ENCODE results near the gene ANP32D. TPM values are rescaled to one million over a fixed set of nuclear protein-coding genes. Genes with fewer than 3 reads are reported as not detected.
"Not testable (repeated sequence)": the region's sequence is repeated elsewhere in the genome, so short reads cannot be mapped to it uniquely, and the experiment has no call there.

Gene ANP32D
- total RNA-seq, 8 experiments from 2014 or later = 0.36 to 2.9 (median 0.75) TPM; not detected in 4

GRCh38 chr12:48455116-48455515 lies 17.2 kb upstream of the ANP32D start:
- 6 to 90% (median 47%) methylated on average over 2 of the region's 2 CpGs; no CpG with 5 or more reads in 2 of the 10 experiments for WGBS, 10 experiments
- H3K4me1 ChIP-seq (replicated peaks in 1 of 2) = no peaks in the 10 kb centered on the region
- in situ Hi-C loops (cut with MboI; ENCODE audit: low pct_unique_long_range_greater_than_20kb in 2 of 9, low sequenced_read_pairs in 9 of 9, unreplicated experiment in 9 of 9) = loop anchor here in 1 of 9 experiments (25.0 kb wide), 1 partner anchor 268 kb away; the partner anchor contains the start of gene CCDC184
- ATAC-seq (replicated peaks in 6 of 8) = no peak
- H3K27ac ChIP-seq = no peak overlapping the region
- H3K4me3 ChIP-seq = no peak overlapping the region

DNA sequence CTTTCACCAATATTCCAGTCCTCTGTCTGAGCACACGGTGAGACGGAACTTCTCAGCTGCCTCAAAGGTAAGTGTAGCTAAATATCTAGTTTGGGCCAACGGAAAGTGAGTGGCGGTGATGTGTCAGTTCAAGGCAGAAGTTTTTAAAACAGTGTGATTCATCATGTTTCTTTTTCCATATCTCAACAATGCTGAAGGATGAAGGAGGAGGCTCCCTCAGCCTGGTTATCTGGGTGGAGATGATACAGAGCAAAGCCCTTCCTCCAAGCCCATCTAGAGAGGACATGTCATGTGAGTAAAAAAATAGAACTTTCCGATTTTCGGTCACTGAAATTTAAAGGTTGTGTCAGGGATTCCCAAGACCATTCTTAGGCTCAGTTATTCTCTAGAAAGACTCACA lies 13.1 kb upstream of the ANP32D start:
- in situ Hi-C loops (cut with MboI; ENCODE audit: low pct_unique_long_range_greater_than_20kb in 2 of 9, low sequenced_read_pairs in 9 of 9, unreplicated experiment in 9 of 9) = loop anchor here in 1 of 9 experiments (25.0 kb wide), 1 partner anchor 272 kb away; the partner anchor contains the start of gene CCDC184
- peak in 1 of 8 experiments; percentile 30 for ATAC-seq (replicated peaks in 6 of 8)

DNA sequence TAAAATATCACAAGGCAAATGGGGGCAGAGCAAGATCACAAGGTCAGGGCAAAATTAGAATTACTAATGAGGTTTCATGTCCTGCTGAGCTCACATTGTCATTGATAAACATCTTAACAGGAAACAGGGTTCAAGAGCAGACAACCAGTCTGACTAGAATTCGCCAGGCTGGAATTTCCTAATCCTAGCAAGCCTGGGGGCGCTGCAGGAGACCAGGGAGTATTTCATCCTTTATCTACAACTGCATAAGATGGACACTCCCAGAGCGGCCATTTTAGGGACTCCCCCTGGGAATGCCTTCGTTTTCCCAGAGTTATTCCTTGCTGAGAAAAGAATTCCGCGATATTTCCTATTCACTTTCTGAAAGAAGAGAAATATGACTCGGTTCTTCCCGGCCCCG lies 3.3 kb upstream of the ANP32D start:
- 20 to 88% (median 60%) methylated on average over 1 to 9 of the region's 9 CpGs; no CpG with 5 or more reads in 1 of the 10 experiments for WGBS, 10 experiments
- not testable (repeated sequence) for ATAC-seq (replicated peaks in 6 of 8); H3K4me3 ChIP-seq; H3K27ac ChIP-seq; H3K4me1 ChIP-seq (replicated peaks in 1 of 2)
- in situ Hi-C loops (cut with MboI; ENCODE audit: low pct_unique_long_range_greater_than_20kb in 2 of 9, low sequenced_read_pairs in 9 of 9, unreplicated experiment in 9 of 9) = loop anchor here in 1 of 9 experiments (25.0 kb wide), 1 partner anchor 282 kb away; the partner anchor contains the start of gene CCDC184

More for the DNA sequence above, 13.1 kb upstream of the ANP32D start:
- 36 to 100% (median 86%) methylated on average over 2 to 6 of the region's 6 CpGs; no CpG with 5 or more reads in 2 of the 10 experiments for WGBS, 10 experiments
- no peak overlapping the region for H3K27ac ChIP-seq
- no peaks in the 10 kb centered on the region for H3K4me1 ChIP-seq (replicated peaks in 1 of 2)
- no peak overlapping the region for H3K4me3 ChIP-seq

DNA sequence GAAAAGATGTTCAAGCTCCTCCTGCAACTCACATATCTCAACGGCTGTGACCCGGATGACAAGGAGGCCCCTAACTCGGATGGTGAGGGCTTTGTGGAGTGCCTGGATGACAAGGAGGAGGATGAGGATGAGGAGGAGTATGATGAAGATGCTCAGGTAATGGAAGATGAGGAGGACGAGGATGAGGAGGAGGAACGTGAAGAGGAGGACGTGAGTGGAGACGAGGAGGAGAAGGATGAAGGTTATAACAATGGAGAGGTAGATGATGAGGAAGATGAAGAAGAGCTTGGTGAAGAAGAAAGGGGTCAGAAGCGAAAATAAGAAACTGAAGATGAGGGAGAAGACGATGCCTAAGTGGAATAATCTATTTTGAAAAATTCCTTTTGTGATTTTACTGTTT lies 702 bp downstream of the ANP32D start:
- Histone ChIP-seq H3K4me1 (replicated peaks in 1 of 2) (no peaks in the 10 kb centered on the region), H3K27ac (no peak overlapping the region), H3K4me3 (no peak overlapping the region)
- WGBS, 10 experiments = 2 to 83% (median 61%) methylated on average over 3 to 9 of the region's 9 CpGs
- in situ Hi-C loops (cut with MboI; ENCODE audit: low pct_unique_long_range_greater_than_20kb in 2 of 9, low sequenced_read_pairs in 9 of 9, unreplicated experiment in 9 of 9) = loop anchor here in 1 of 9 experiments (25.0 kb wide), 1 partner anchor 286 kb away; the partner anchor contains the start of gene CCDC184
- no peak for ATAC-seq (replicated peaks in 6 of 8)

GRCh38 chr12:48474497-48474896 lies 2.1 kb downstream of the ANP32D start:
- ATAC-seq (replicated peaks in 6 of 8); H3K4me1 ChIP-seq (replicated peaks in 1 of 2); H3K27ac ChIP-seq; H3K4me3 ChIP-seq: not testable (repeated sequence)
- in situ Hi-C loops (cut with MboI; ENCODE audit: low pct_unique_long_range_greater_than_20kb in 2 of 9, low sequenced_read_pairs in 9 of 9, unreplicated experiment in 9 of 9) = loop anchor here in 1 of 9 experiments (25.0 kb wide), 1 partner anchor 287 kb away; the partner anchor contains the start of gene CCDC184
- 47 to 85% (median 72%) methylated on average over 1 to 10 of the region's 11 CpGs; no CpG with 5 or more reads in 6 of the 10 experiments for WGBS, 10 experiments

DNA sequence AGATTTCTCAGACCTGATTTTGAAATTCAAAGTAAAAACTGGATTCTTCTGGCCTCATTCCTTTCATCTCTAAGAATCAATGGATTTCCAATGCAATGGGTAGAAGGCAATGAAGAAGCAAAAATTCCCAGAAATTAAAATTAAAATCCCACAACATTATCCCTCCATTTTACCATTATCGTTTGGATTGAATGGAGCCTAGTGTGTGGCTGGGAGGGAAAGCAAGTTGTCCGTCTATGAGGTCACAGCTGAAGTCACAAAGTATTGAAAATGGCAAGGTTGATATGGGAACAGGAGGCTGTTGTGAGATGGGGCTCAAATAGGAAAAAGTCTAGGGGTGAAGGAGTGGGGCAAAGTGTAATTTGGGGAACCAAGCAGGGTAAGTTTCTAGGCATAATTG lies 9.8 kb downstream of the ANP32D start, which contains the start of gene C12orf54:
Gene C12orf54, plus strand, starts transcription at position 301 of the 400 bp plus-strand sequence. CDS start 799 bp downstream, outside the sequence.
- in situ Hi-C loops (cut with MboI; ENCODE audit: low pct_unique_long_range_greater_than_20kb in 2 of 9, low sequenced_read_pairs in 9 of 9, unreplicated experiment in 9 of 9) = no loop called here
- Histone ChIP-seq H3K4me1 (replicated peaks in 1 of 2) (no peaks in the 10 kb centered on the region), H3K4me3 (no peak within 1 kb of the TSS), H3K27ac (no peak within 1 kb of the TSS)
- WGBS, 10 experiments = 0 to 100% (median 67%) methylated on average over 1 to 2 of the region's 2 CpGs; no CpG with 5 or more reads in 3 of the 10 experiments
- no peak for ATAC-seq (replicated peaks in 6 of 8)

DNA sequence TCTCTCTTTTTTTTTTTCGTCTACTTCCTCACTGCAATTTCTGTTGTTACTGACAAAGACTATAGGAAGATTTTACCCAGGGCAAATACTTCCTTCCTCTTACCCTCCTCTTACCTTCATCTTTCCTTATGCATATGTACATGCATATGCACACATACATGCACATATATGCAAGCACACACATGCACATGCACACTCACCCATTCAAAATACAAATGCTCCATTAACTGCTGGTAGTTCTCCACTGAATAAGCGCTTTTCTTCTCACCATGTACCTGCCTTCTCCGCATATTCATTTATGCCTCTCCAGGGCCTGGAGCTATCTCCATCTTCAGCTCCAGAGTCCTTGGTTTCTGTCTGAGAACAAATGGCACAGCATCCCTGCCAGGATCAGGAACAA lies 10.6 kb downstream of the ANP32D start:
- no peak overlapping the region for H3K4me3 ChIP-seq
- WGBS, 10 experiments = 27 to 88% (median 62%) methylated on average over 1 to 3 of the region's 3 CpGs; no CpG with 5 or more reads in 2 of the 10 experiments
- peak in 3 of 8 experiments; percentile 29 to 73 (median 58) for ATAC-seq (replicated peaks in 6 of 8)
- H3K4me1 ChIP-seq (replicated peaks in 1 of 2) = no peaks in the 10 kb centered on the region
- no peak overlapping the region for H3K27ac ChIP-seq
- in situ Hi-C loops (cut with MboI; ENCODE audit: low pct_unique_long_range_greater_than_20kb in 2 of 9, low sequenced_read_pairs in 9 of 9, unreplicated experiment in 9 of 9) = no loop called here

DNA sequence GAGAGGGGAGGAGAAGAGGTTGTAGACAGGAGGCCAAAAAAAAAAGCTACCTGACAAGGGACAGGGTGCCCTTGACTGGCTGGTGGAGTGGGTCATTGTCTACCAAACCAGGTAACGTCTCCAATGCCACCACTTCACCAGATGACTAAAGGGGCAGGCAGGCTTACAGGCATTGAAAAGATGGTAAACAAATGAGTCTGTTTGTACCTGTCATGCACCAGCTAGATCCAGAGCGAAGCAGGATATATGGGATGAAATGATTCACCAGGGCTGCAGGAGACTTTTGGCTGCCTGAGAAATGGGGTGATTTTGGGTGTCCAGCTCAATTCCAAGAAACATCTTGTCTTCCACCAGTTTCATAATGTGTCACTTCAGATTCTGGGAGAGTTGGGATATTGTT lies 13.9 kb downstream of the ANP32D start:
- ATAC-seq (replicated peaks in 6 of 8) = no peak
- 20 to 85% (median 50%) methylated on average over 1 to 2 of the region's 2 CpGs; no CpG with 5 or more reads in 4 of the 10 experiments for WGBS, 10 experiments
- no peak overlapping the region for H3K4me3 ChIP-seq
- H3K4me1 ChIP-seq (replicated peaks in 1 of 2) = no peaks in the 10 kb centered on the region
- in situ Hi-C loops (cut with MboI; ENCODE audit: low pct_unique_long_range_greater_than_20kb in 2 of 9, low sequenced_read_pairs in 9 of 9, unreplicated experiment in 9 of 9) = no loop called here
- H3K27ac ChIP-seq = no peak overlapping the region

GRCh38 chr12:48486679-48487078 lies 14.3 kb downstream of the ANP32D start:
- Histone ChIP-seq H3K4me3 (no peak overlapping the region), H3K27ac (no peak overlapping the region), H3K4me1 (replicated peaks in 1 of 2) (no peaks in the 10 kb centered on the region)
- 0 to 84% (median 63%) methylated on average over 1 to 5 of the region's 5 CpGs; no CpG with 5 or more reads in 3 of the 10 experiments for WGBS, 10 experiments
- no peak for ATAC-seq (replicated peaks in 6 of 8)
- in situ Hi-C loops (cut with MboI; ENCODE audit: low pct_unique_long_range_greater_than_20kb in 2 of 9, low sequenced_read_pairs in 9 of 9, unreplicated experiment in 9 of 9) = no loop called here

DNA sequence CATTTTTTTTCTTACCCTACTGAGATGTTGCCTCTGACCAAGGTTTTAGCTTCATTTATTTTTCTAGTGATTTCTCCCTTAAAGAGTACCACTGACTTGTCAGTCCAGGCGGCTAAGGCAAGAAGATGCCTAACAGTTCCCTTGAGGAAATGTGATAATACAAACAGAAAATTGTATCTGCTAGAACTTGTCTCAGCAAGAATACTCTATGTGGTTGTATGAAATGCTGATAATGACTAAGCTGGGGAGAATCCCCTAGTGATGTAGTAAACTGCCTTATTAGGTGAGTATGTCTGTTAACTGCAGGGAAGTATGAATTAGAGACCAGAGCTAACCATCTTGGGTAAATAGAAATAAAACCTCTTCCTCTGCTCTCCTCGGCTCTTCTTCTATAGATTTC lies 16.7 kb downstream of the ANP32D start:
- ATAC-seq (replicated peaks in 6 of 8) = peak in 1 of 8 experiments; percentile 15
- Histone ChIP-seq H3K4me1 (replicated peaks in 1 of 2) (no peaks in the 10 kb centered on the region), H3K27ac (no peak overlapping the region), H3K4me3 (no peak overlapping the region)
- 33 to 100% (median 59%) methylated on average over 1 to 2 of the region's 2 CpGs; no CpG with 5 or more reads in 1 of the 10 experiments for WGBS, 10 experiments
- in situ Hi-C loops (cut with MboI; ENCODE audit: low pct_unique_long_range_greater_than_20kb in 2 of 9, low sequenced_read_pairs in 9 of 9, unreplicated experiment in 9 of 9) = no loop called here

DNA sequence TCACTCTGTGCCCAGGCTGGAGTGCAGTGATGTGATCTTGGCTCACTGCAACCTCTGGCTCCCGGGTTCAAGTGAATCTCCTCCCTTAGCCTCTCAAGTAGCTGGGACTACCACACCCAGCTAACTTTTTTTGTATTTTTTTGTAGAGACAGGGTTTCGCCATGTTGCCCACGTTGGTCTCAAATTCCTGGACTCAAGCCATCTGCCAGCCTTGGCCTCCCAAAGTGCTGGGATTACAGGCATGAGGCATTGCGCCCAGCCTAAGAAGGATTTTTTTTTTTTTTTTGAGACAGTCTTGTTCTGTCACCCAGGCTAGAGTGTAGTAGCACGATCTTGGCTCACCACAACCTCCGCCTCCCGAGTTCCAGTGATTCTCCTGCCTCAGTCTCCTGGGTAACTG lies 17.1 kb downstream of the ANP32D start:
- H3K27ac ChIP-seq; H3K4me3 ChIP-seq; in situ Hi-C loops (cut with MboI; ENCODE audit: low pct_unique_long_range_greater_than_20kb in 2 of 9, low sequenced_read_pairs in 9 of 9, unreplicated experiment in 9 of 9); ATAC-seq (replicated peaks in 6 of 8); H3K4me1 ChIP-seq (replicated peaks in 1 of 2): not testable (repeated sequence)
- 34 to 93% (median 67%) methylated on average over 1 to 5 of the region's 7 CpGs; no CpG with 5 or more reads in 3 of the 10 experiments for WGBS, 10 experiments

- in situ Hi-C loops (cut with MboI; ENCODE audit: low pct_unique_long_range_greater_than_20kb in 2 of 9, low sequenced_read_pairs in 9 of 9, unreplicated experiment in 9 of 9); ATAC-seq (replicated peaks in 6 of 8); H3K4me1 ChIP-seq (replicated peaks in 1 of 2); H3K4me3 ChIP-seq; H3K27ac ChIP-seq: not testable (repeated sequence)
- WGBS, 10 experiments = no CpG with 5 or more reads among the region's 32 CpGs
Observed at GRCh38 chr12:48500281-48500680, 27.9 kb downstream of the ANP32D start.

GRCh38 chr12:48506836-48507235 lies 34.5 kb downstream of the ANP32D start:
- H3K27ac ChIP-seq; in situ Hi-C loops (cut with MboI; ENCODE audit: low pct_unique_long_range_greater_than_20kb in 2 of 9, low sequenced_read_pairs in 9 of 9, unreplicated experiment in 9 of 9); H3K4me3 ChIP-seq; H3K4me1 ChIP-seq (replicated peaks in 1 of 2): not testable (repeated sequence)
- WGBS, 10 experiments = 0 to 100% (median 64%) methylated on average over 1 to 2 of the region's 2 CpGs; no CpG with 5 or more reads in 2 of the 10 experiments
- ATAC-seq (replicated peaks in 6 of 8) = peak in 1 of 8 experiments; percentile 19

Measured in motor neuron (in vitro differentiated cells).